ENCODE measurements around the gene TIAM2.

TIAM2 gene

DNA sequence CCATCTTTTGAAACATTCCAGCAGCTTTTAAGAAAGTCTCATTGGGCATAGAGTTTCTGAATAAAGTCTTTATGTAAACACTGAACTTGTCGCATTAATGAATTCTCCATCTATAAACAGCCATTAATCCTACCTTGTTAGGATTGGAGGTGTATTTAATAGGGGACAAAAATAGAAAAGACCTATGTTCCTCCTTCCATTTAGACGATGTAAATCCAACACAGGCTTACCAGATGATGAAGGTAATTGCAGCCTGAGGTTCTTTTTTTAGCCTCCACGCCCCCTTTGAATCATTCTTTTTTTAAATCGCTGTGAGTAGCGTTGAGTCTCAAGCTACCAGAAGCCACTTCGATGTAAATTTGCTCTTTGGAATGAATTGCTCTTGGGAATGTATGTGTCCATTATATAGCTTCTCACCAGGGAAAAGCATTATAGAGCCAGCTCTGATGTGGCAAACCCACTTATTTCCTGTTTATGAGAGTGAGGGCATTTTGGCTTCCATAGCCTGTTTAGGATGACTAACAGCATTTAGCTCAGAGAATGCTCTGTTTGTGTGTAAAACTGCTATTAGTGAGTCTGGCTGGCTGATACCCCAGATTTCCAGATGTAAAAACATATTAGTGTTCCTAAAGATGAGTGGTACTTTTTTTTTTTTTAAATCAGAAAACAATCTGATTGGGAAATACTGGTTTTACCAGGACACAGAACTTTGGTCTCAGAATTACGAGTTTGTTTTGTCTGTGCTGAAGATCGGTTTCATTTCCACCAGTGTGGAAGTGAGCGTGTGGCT lies 193.8 kb downstream of the TIAM2 start:
- H3K27me3 ChIP-seq (ENCODE audit: insufficient read depth, low read length) = no peaks in the 10 kb centered on the region
- no peak overlapping the region for H2AFZ ChIP-seq (ENCODE audit: insufficient read depth, low read length, poor library complexity)
- H4K12ac ChIP-seq (ENCODE audit: low read depth, low read length) = no peak overlapping the region
- peaks cover 7 to 11% of the 10 kb centered on the region in 2 experiments for H3K4me1 ChIP-seq (ENCODE audit: control insufficient read depth in 1 of 2, insufficient read depth in 2 of 2, low read length in 2 of 2)
- no CpG with 5 or more reads among the region's 9 CpGs for WGBS (ENCODE audit: extremely low coverage, insufficient coverage, insufficient read length)
- H3K4me2 ChIP-seq (ENCODE audit: low read length) = no peak overlapping the region
- no peak overlapping the region for H4K91ac ChIP-seq (ENCODE audit: low read depth, low read length)
- H3K4me3 ChIP-seq (ENCODE audit: low read depth, low read length) = no peak overlapping the region
- H3K18ac ChIP-seq (ENCODE audit: low read length) = no peak overlapping the region
- no peaks in the 10 kb centered on the region for H3K79me2 ChIP-seq (ENCODE audit: control insufficient read depth, insufficient read depth, low read length, poor library complexity)
- peaks cover 5% of the 10 kb centered on the region for H3K79me1 ChIP-seq (ENCODE audit: low read length)
- no peak overlapping the region for H2BK12ac ChIP-seq (ENCODE audit: low read length)
- no peak overlapping the region for H3K4ac ChIP-seq (ENCODE audit: low read depth, low read length)
- no peak overlapping the region for H2BK120ac ChIP-seq (ENCODE audit: insufficient read depth, low read length, poor library complexity)
- no peak overlapping the region for H3K9ac ChIP-seq (ENCODE audit: low read length)
- H4K8ac ChIP-seq (ENCODE audit: low read depth, low read length) = no peak overlapping the region
- H3K14ac ChIP-seq (ENCODE audit: low read length) = no peak overlapping the region
- no peak for DNase-seq
- H3K23ac ChIP-seq (ENCODE audit: low read length) = no peak overlapping the region
- H3K27ac ChIP-seq (ENCODE audit: low read depth, low read length) = no peak overlapping the region
- H3K9me3 ChIP-seq (ENCODE audit: insufficient read depth, low read depth, low read length) = no peaks in the 10 kb centered on the region
- no peak overlapping the region for H2AK5ac ChIP-seq (ENCODE audit: low read length)
- H2BK5ac ChIP-seq (ENCODE audit: low read depth, low read length, poor library complexity) = no peak overlapping the region
- no peaks in the 10 kb centered on the region for H3K36me3 ChIP-seq (ENCODE audit: control insufficient read depth in 1 of 2, insufficient read depth in 2 of 2, low read length in 2 of 2)

DNA sequence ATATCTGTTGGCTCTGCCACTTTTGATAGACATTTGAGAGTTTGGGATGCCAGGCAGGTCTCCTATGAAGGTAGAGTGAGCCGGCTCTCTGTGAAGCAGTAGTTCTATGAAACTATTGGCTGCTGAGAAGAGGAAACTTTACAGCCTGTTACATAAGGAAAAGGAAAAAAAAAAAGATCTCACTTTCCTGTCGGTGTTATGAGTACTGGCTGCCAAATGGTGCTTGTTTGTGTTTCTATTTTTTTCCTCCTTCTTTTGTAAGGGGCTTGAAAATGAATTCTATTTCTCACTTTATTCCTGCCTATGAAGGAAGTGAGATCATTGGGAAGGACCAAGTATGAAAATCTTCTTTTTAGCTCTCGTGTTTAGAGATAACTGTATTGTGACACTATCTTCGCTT lies 195.6 kb downstream of the TIAM2 start:
- DNase-seq = no peak
- H3K4me1 ChIP-seq (ENCODE audit: control insufficient read depth in 1 of 2, insufficient read depth in 2 of 2, low read length in 2 of 2) = peaks cover 4 to 8% of the 10 kb centered on the region in 2 experiments
- no peak overlapping the region for H2BK120ac ChIP-seq (ENCODE audit: insufficient read depth, low read length, poor library complexity)
- H3K23ac ChIP-seq (ENCODE audit: low read length) = no peak overlapping the region
- H4K91ac ChIP-seq (ENCODE audit: low read depth, low read length) = no peak overlapping the region
- no peaks in the 10 kb centered on the region for H3K27me3 ChIP-seq (ENCODE audit: insufficient read depth, low read length)
- no peaks in the 10 kb centered on the region for H3K36me3 ChIP-seq (ENCODE audit: control insufficient read depth in 1 of 2, insufficient read depth in 2 of 2, low read length in 2 of 2)
- H2BK12ac ChIP-seq (ENCODE audit: low read length) = no peak overlapping the region
- H3K9me3 ChIP-seq (ENCODE audit: insufficient read depth, low read depth, low read length) = peaks cover under 1% of the 10 kb centered on the region
- peaks cover 5% of the 10 kb centered on the region for H3K79me1 ChIP-seq (ENCODE audit: low read length)
- no peak overlapping the region for H3K27ac ChIP-seq (ENCODE audit: low read depth, low read length)
- no peak overlapping the region for H3K18ac ChIP-seq (ENCODE audit: low read length)
- H3K9ac ChIP-seq (ENCODE audit: low read length) = no peak overlapping the region
- H3K4ac ChIP-seq (ENCODE audit: low read depth, low read length) = no peak overlapping the region
- no peak overlapping the region for H2AK5ac ChIP-seq (ENCODE audit: low read length)
- no peak overlapping the region for H3K4me3 ChIP-seq (ENCODE audit: low read depth, low read length)
- H3K4me2 ChIP-seq (ENCODE audit: low read length) = no peak overlapping the region
- no peak overlapping the region for H4K12ac ChIP-seq (ENCODE audit: low read depth, low read length)
- H3K79me2 ChIP-seq (ENCODE audit: control insufficient read depth, insufficient read depth, low read length, poor library complexity) = no peaks in the 10 kb centered on the region
- no peak overlapping the region for H2BK5ac ChIP-seq (ENCODE audit: low read depth, low read length, poor library complexity)
- no peak overlapping the region for H3K14ac ChIP-seq (ENCODE audit: low read length)
- no peak overlapping the region for H4K8ac ChIP-seq (ENCODE audit: low read depth, low read length)
- H2AFZ ChIP-seq (ENCODE audit: insufficient read depth, low read length, poor library complexity) = no peak overlapping the region
- WGBS (ENCODE audit: extremely low coverage, insufficient coverage, insufficient read length) = no CpG with 5 or more reads among the region's 4 CpGs

DNA sequence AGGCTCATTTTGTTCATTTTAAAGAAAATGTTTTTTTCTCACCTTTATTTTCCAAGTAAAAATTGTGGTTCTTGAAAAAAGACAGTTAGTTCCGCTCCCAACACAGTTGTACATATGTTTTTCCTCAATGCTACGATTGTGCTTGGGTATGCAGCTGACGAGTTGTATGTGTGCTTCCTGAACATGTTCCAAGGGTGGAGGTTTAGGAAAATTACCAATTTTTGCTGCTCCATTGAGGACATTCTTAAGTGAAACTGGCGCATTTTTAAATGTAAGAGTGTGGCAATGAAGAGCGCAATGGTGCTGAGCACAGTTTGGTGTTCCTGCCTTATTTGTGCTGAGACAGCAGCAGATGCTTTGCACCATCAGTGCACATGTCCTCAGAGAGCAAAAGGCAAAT lies 198.4 kb downstream of the TIAM2 start:
- no CpG with 5 or more reads among the region's 5 CpGs for WGBS (ENCODE audit: extremely low coverage, insufficient coverage, insufficient read length)

DNA sequence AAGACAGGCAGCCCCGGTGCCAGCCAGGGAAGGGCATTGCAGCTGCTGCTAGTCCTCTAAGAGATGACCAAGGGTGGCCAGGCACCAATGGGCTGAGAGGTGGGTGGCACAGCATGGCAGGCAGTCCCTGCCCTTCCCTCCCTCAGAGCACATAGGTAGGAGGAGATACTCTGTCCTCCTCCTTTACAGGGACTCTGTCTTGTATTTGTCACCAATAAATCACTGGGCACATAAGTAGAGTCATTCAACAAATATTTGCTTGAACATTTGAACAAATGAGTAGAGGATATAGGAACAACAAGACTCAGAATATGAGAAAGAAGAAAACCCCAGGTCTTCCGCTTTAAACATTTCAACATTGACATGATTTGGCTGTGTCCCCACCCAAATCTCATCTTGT lies 199.3 kb downstream of the TIAM2 start:
- H2BK120ac ChIP-seq (ENCODE audit: insufficient read depth, low read length, poor library complexity) = no peak overlapping the region
- H2BK12ac ChIP-seq (ENCODE audit: low read length) = no peak overlapping the region
- H3K27me3 ChIP-seq (ENCODE audit: insufficient read depth, low read length) = no peaks in the 10 kb centered on the region
- H3K36me3 ChIP-seq (ENCODE audit: control insufficient read depth in 1 of 2, insufficient read depth in 2 of 2, low read length in 2 of 2) = no peaks in the 10 kb centered on the region
- H3K79me1 ChIP-seq (ENCODE audit: low read length) = peaks cover 2% of the 10 kb centered on the region
- no peak overlapping the region for H2AFZ ChIP-seq (ENCODE audit: insufficient read depth, low read length, poor library complexity)
- no peak overlapping the region for H3K18ac ChIP-seq (ENCODE audit: low read length)
- no peak overlapping the region for H4K12ac ChIP-seq (ENCODE audit: low read depth, low read length)
- no peak overlapping the region for H3K4me2 ChIP-seq (ENCODE audit: low read length)
- no peak overlapping the region for H4K8ac ChIP-seq (ENCODE audit: low read depth, low read length)
- H3K4me1 ChIP-seq (ENCODE audit: control insufficient read depth in 1 of 2, insufficient read depth in 2 of 2, low read length in 2 of 2) = peaks cover 0 to 2% of the 10 kb centered on the region in 2 experiments
- WGBS (ENCODE audit: extremely low coverage, insufficient coverage, insufficient read length) = no CpG with 5 or more reads among the region's 2 CpGs
- H3K9ac ChIP-seq (ENCODE audit: low read length) = no peak overlapping the region
- H2AK5ac ChIP-seq (ENCODE audit: low read length) = no peak overlapping the region
- no peak overlapping the region for H4K91ac ChIP-seq (ENCODE audit: low read depth, low read length)
- no peak overlapping the region for H2BK5ac ChIP-seq (ENCODE audit: low read depth, low read length, poor library complexity)
- H3K27ac ChIP-seq (ENCODE audit: low read depth, low read length) = no peak overlapping the region
- peaks cover 3% of the 10 kb centered on the region for H3K9me3 ChIP-seq (ENCODE audit: insufficient read depth, low read depth, low read length)
- H3K4ac ChIP-seq (ENCODE audit: low read depth, low read length) = no peak overlapping the region
- H3K14ac ChIP-seq (ENCODE audit: low read length) = no peak overlapping the region
- no peak for DNase-seq
- H3K79me2 ChIP-seq (ENCODE audit: control insufficient read depth, insufficient read depth, low read length, poor library complexity) = no peaks in the 10 kb centered on the region
- H3K23ac ChIP-seq (ENCODE audit: low read length) = no peak overlapping the region
- H3K4me3 ChIP-seq (ENCODE audit: low read depth, low read length) = no peak overlapping the region

More for the DNA sequence above, 198.4 kb downstream of the TIAM2 start:
- H4K91ac ChIP-seq (ENCODE audit: low read depth, low read length) = no peak overlapping the region
- H2BK120ac ChIP-seq (ENCODE audit: insufficient read depth, low read length, poor library complexity) = no peak overlapping the region
- no peak overlapping the region for H3K27ac ChIP-seq (ENCODE audit: low read depth, low read length)
- no peak overlapping the region for H3K9ac ChIP-seq (ENCODE audit: low read length)
- peaks cover 0 to 2% of the 10 kb centered on the region in 2 experiments for H3K4me1 ChIP-seq (ENCODE audit: control insufficient read depth in 1 of 2, insufficient read depth in 2 of 2, low read length in 2 of 2)
- H2BK12ac ChIP-seq (ENCODE audit: low read length) = no peak overlapping the region
- H4K8ac ChIP-seq (ENCODE audit: low read depth, low read length) = no peak overlapping the region
- no peak overlapping the region for H3K4me3 ChIP-seq (ENCODE audit: low read depth, low read length)
- H3K9me3 ChIP-seq (ENCODE audit: insufficient read depth, low read depth, low read length) = peaks cover 3% of the 10 kb centered on the region
- DNase-seq = no peak
- no peaks in the 10 kb centered on the region for H3K79me2 ChIP-seq (ENCODE audit: control insufficient read depth, insufficient read depth, low read length, poor library complexity)
- no peak overlapping the region for H3K4ac ChIP-seq (ENCODE audit: low read depth, low read length)
- no peak overlapping the region for H3K23ac ChIP-seq (ENCODE audit: low read length)
- H3K27me3 ChIP-seq (ENCODE audit: insufficient read depth, low read length) = no peaks in the 10 kb centered on the region
- H3K79me1 ChIP-seq (ENCODE audit: low read length) = peaks cover 2% of the 10 kb centered on the region
- no peak overlapping the region for H2AFZ ChIP-seq (ENCODE audit: insufficient read depth, low read length, poor library complexity)
- H2BK5ac ChIP-seq (ENCODE audit: low read depth, low read length, poor library complexity) = no peak overlapping the region
- H4K12ac ChIP-seq (ENCODE audit: low read depth, low read length) = no peak overlapping the region
- no peak overlapping the region for H3K18ac ChIP-seq (ENCODE audit: low read length)
- H3K36me3 ChIP-seq (ENCODE audit: control insufficient read depth in 1 of 2, insufficient read depth in 2 of 2, low read length in 2 of 2) = no peaks in the 10 kb centered on the region
- H3K4me2 ChIP-seq (ENCODE audit: low read length) = no peak overlapping the region
- H3K14ac ChIP-seq (ENCODE audit: low read length) = no peak overlapping the region
- no peak overlapping the region for H2AK5ac ChIP-seq (ENCODE audit: low read length)

All from trophoblast cell (in vitro differentiated cells and primary cell).